Sigmoid colon (tissue), 3 donors: ENCODE data around the gene SPTBN1.

Experiments
- CTCF ChIP-seq, 4 experiments: fragments of 450-650 bp in 3 of 4; fragments of 200-600 bp in 1 of 4; IDR thresholded peaks; one replicate each; pipeline ENCODE4 v1.5.1; 2016 to 2019; ENCODE audit warnings: antibody characterized with exemption in 4 of 4, mild to moderate bottlenecking in 3 of 4, moderate library complexity in 2 of 4
- POLR2A ChIP-seq, 2 donors: fragments of 450-650 bp; IDR thresholded peaks; one replicate each; pipeline ENCODE4 v1.6.1; 2016; ENCODE audit warnings: antibody characterized with exemption in 2 of 2, mild to moderate bottlenecking in 2 of 2, moderate library complexity in 2 of 2

GRCh38 chr2:54534221-54534620 lies 78.1 kb downstream of the SPTBN1 start:
- TF ChIP-seq POLR2A (IDR thresholded peaks at IDR 0.05) (no peak), CTCF (IDR thresholded peaks at IDR 0.05) (no peak)
